H9 (cell line): ENCODE measurements around the gene COPS9. TPM values are rescaled to one million over a fixed set of nuclear protein-coding genes. Genes with fewer than 3 reads are reported as not detected.

Experiments
- DNase-seq: peaks from one replicate; pipeline ENCODE4 v3.0.0-alpha.2; 2017
- H2AFZ ChIP-seq: one replicate; pipeline ENCODE4 v1.6.1; 2013; ENCODE audit warnings: mild to moderate bottlenecking, low read length, control low read depth, moderate library complexity
- H2AK5ac ChIP-seq: 2 replicates; pipeline ENCODE4 v1.6.1; 2013; ENCODE audit warnings: low read length, control low read depth, mixed read lengths; ENCODE audit not compliant: insufficient read length
- H2BK120ac ChIP-seq: one replicate; pipeline ENCODE4 v1.6.1; 2013; ENCODE audit warnings: low read depth, mild to moderate bottlenecking, low read length, control low read depth, inconsistent platforms; ENCODE audit not compliant: poor library complexity, severe bottlenecking
- H2BK12ac ChIP-seq: 2 replicates; pipeline ENCODE4 v1.6.1; 2013; ENCODE audit warnings: low read length, control low read depth, mixed read lengths, low read depth; ENCODE audit not compliant: insufficient read length
- H2BK15ac ChIP-seq: 2 replicates; pipeline ENCODE4 v1.6.1; 2013; ENCODE audit warnings: low read depth, low read length, control low read depth
- H2BK20ac ChIP-seq: one replicate; pipeline ENCODE4 v1.6.1; 2013; ENCODE audit warnings: low read depth, mild to moderate bottlenecking, low read length, control low read depth, inconsistent platforms; ENCODE audit not compliant: poor library complexity, severe bottlenecking
- H2BK5ac ChIP-seq: 2 replicates; pipeline ENCODE4 v1.6.1; 2013; ENCODE audit warnings: low read length, control low read depth, mixed read lengths; ENCODE audit not compliant: insufficient read length
- H3K14ac ChIP-seq: 2 replicates; pipeline ENCODE4 v1.6.1; 2013; ENCODE audit warnings: low read length, control low read depth; ENCODE audit not compliant: insufficient read depth
- H3K18ac ChIP-seq: 2 replicates; pipeline ENCODE4 v1.6.1; 2013; ENCODE audit warnings: low read depth, mild to moderate bottlenecking, mixed read lengths, low read length, control low read depth; ENCODE audit not compliant: insufficient read length
- H3K23ac ChIP-seq: 2 replicates; pipeline ENCODE4 v1.6.1; 2013; ENCODE audit warnings: low read length, control low read depth, mixed read lengths, low read depth; ENCODE audit not compliant: insufficient read length
- H3K23me2 ChIP-seq: 2 replicates; pipeline ENCODE4 v1.6.1; 2013; ENCODE audit warnings: low read depth, mild to moderate bottlenecking, mixed read lengths, low read length, control low read depth; ENCODE audit not compliant: insufficient read length, poor library complexity, severe bottlenecking
- H3K27ac ChIP-seq: 2 replicates; pipeline ENCODE4 v1.5.1; 2013; ENCODE audit warnings: low read length, control low read depth, mixed read lengths, low read depth; ENCODE audit not compliant: insufficient read length
- H3K27me3 ChIP-seq: 2 replicates; pipeline ENCODE4 v1.6.1; 2013; ENCODE audit warnings: low read length, control low read depth, inconsistent platforms; ENCODE audit not compliant: insufficient read depth
- H3K4ac ChIP-seq: 2 replicates; pipeline ENCODE4 v1.6.1; 2013; ENCODE audit warnings: low read depth, mild to moderate bottlenecking, control low read depth, inconsistent platforms, low read length, moderate library complexity
- H3K4me1 ChIP-seq: 2 replicates; pipeline ENCODE4 v1.6.1; 2013; ENCODE audit warnings: low read length, control low read depth, inconsistent platforms; ENCODE audit not compliant: insufficient read depth
- H3K4me2 ChIP-seq: 2 replicates; pipeline ENCODE4 v1.6.1; 2013; ENCODE audit warnings: low read length, control low read depth, mixed read lengths; ENCODE audit not compliant: insufficient read length, insufficient read depth
- H3K56ac ChIP-seq: 2 replicates; pipeline ENCODE4 v1.6.1; 2013; ENCODE audit warnings: low read depth, mild to moderate bottlenecking, mixed read lengths, low read length, control low read depth; ENCODE audit not compliant: insufficient read length
- H3K79me1 ChIP-seq: 2 replicates; pipeline ENCODE4 v1.6.1; 2013; ENCODE audit warnings: low read depth, mild to moderate bottlenecking, moderate library complexity, low read length, control low read depth, inconsistent platforms; ENCODE audit not compliant: insufficient read depth, poor library complexity, severe bottlenecking
- H3K79me2 ChIP-seq: 2 replicates; pipeline ENCODE4 v1.6.1; 2013; ENCODE audit warnings: low read length, control low read depth, inconsistent platforms; ENCODE audit not compliant: insufficient read depth
- H3K9ac ChIP-seq: 2 replicates; pipeline ENCODE4 v1.6.1; 2013; ENCODE audit warnings: low read length, control low read depth, mixed read lengths; ENCODE audit not compliant: insufficient read length; ENCODE audit errors: extremely low read depth
- H3K9me3 ChIP-seq: one replicate; pipeline ENCODE4 v1.6.1; 2013; ENCODE audit warnings: low read depth, low read length, inconsistent platforms; ENCODE audit not compliant: control insufficient read depth
- H3T11ph ChIP-seq: one replicate; pipeline ENCODE4 v1.6.1; 2013; ENCODE audit warnings: mild to moderate bottlenecking, low read length, control low read depth, inconsistent platforms
- H4K20me1 ChIP-seq: one replicate; pipeline ENCODE4 v1.6.1; 2013; ENCODE audit not compliant: control insufficient read depth, insufficient read length, insufficient read depth
- H4K5ac ChIP-seq: 2 replicates; pipeline ENCODE4 v1.6.1; 2013; ENCODE audit warnings: low read depth, mild to moderate bottlenecking, mixed read lengths, low read length, control low read depth; ENCODE audit not compliant: insufficient read length
- H4K8ac ChIP-seq: replicated peaks from 2 replicates; pipeline ENCODE4 v1.6.1; 2013; ENCODE audit warnings: low read length, control low read depth, mixed read lengths, low read depth; ENCODE audit not compliant: insufficient read length
- H4K91ac ChIP-seq: 2 replicates; pipeline ENCODE4 v1.6.1; 2013; ENCODE audit warnings: low read depth, mild to moderate bottlenecking, moderate library complexity, mixed read lengths, low read length, control low read depth; ENCODE audit not compliant: insufficient read length
- H3K27ac Mint-ChIP-seq, 3 experiments: 2 replicates in 2 of 3; 3 replicates in 1 of 3; pipeline ENCODE4 v1.8.0; 2020 to 2021; ENCODE audit warnings: mixed read lengths in 3 of 3, mild to moderate bottlenecking in 1 of 3, moderate library complexity in 1 of 3
- H3K27me3 Mint-ChIP-seq: 2 replicates; pipeline ENCODE4 v1.8.0; 2021; ENCODE audit warnings: low read depth, mild to moderate bottlenecking, moderate library complexity, mixed read lengths
- H3K36me3 Mint-ChIP-seq, 3 experiments: 2 replicates in 2 of 3; 3 replicates in 1 of 3; pipeline ENCODE4 v1.8.0; 2020 to 2021; ENCODE audit warnings: low read depth in 3 of 3, mixed read lengths in 3 of 3; ENCODE audit not compliant: insufficient read depth in 1 of 3
- H3K4me1 Mint-ChIP-seq, 2 experiments: 2 replicates each; pipeline ENCODE4 v1.8.0; 2020; ENCODE audit warnings: mixed read lengths in 2 of 2
- H3K4me3 Mint-ChIP-seq, 2 experiments: 2 replicates in 1 of 2; 3 replicates in 1 of 2; pipeline ENCODE4 v1.8.0; 2020 to 2021; ENCODE audit warnings: mild to moderate bottlenecking in 2 of 2, mixed read lengths in 2 of 2, moderate library complexity in 1 of 2
- H3K9me3 Mint-ChIP-seq, 2 experiments: 2 replicates in 1 of 2; 3 replicates in 1 of 2; pipeline ENCODE4 v1.8.0; 2020; ENCODE audit warnings: mild to moderate bottlenecking in 2 of 2, mixed read lengths in 2 of 2, moderate library complexity in 1 of 2
- WGBS: extraction: QIAGEN DNeasy Blood & Tissue Kit; methylation state at CpG from one replicate; pipeline ENCODE4 v1.1.7; 2013; ENCODE audit warnings: missing lambda C conversion rate, low lambda C conversion rate, mixed read lengths; ENCODE audit not compliant: insufficient read length; ENCODE audit errors: extremely low coverage; 5-methylcytosine and 5-hydroxymethylcytosine counted together
- total RNA-seq: library from RNA; stranded (reverse); gene quantifications from 2 replicates; pipeline ENCODE4 v1.2.1, GENCODE V29; 2021
- TF ChIP-seq, protein P1 (sequence below): fragments of 200-600 bp; sonication (generic); conservative IDR thresholded peaks from 3 replicates; pipeline ENCODE4 v1.8.0; 2021; ENCODE audit warnings: antibody characterized with exemption, mild to moderate bottlenecking

The COPS9 gene
- total RNA-seq, 1 experiment from 2014 or later: 142 TPM

DNA sequence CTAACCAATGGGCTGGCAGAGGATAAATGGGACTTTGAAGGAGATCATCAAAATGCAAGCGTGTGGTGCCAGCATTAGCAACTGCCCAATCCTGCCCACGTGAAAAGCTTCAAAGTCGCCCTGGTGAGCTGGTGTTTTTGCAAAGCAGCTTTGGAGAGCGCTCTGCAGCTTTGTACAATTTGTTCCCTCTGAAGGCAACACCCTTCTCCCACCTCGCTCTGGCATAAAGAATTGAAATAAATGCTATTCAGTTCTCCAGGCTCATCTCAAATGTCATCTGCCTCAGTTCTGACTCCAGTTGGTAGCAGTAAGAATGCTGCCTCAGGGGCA is 3.5 kb downstream of the COPS9 start:
- WGBS: no CpG with 5 or more reads among the region's 5 CpGs
- peaks cover 11 to 16% of the 10 kb centered on the region in 2 experiments for H3K4me1 Mint-ChIP-seq

More for the DNA sequence above, 3.5 kb downstream of the COPS9 start:
- no peak overlapping the region for H3K27ac Mint-ChIP-seq
- Histone ChIP-seq H3K18ac (no peak overlapping the region), H3K27ac (no peak overlapping the region), H3K27me3 (no peaks in the 10 kb centered on the region; the same call in 1 of the 2 replicates), H3K79me2 (peaks cover 13% of the 10 kb centered on the region; the same call in 1 of the 2 replicates), H2BK12ac (no peak overlapping the region), H3K23me2 (peaks cover 7% of the 10 kb centered on the region), H2BK15ac (no peak overlapping the region), H2AFZ (no peak overlapping the region), H2BK5ac (no peak overlapping the region), H3K79me1 (no peaks in the 10 kb centered on the region), H4K8ac (no peak overlapping the region), H3T11ph (no peak overlapping the region), H3K56ac (no peak overlapping the region), H3K9me3 (no peaks in the 10 kb centered on the region), H4K91ac (no peak overlapping the region), H2AK5ac (no peak overlapping the region), H3K4me1 (no peaks in the 10 kb centered on the region; the same call in 1 of the 2 replicates), H2BK20ac (no peak overlapping the region), H3K4me2 (no peak overlapping the region), H3K4ac (no peak overlapping the region), H3K14ac (no peak overlapping the region), H4K5ac (no peak overlapping the region), H2BK120ac (no peak overlapping the region), H3K9ac (no peak overlapping the region), H4K20me1 (no peaks in the 10 kb centered on the region), H3K23ac (no peak overlapping the region)
- H3K27me3 Mint-ChIP-seq: peaks cover 13% of the 10 kb centered on the region
- peaks cover 39 to 61% (median 58%) of the 10 kb centered on the region in 3 experiments for H3K36me3 Mint-ChIP-seq
- no peak overlapping the region for H3K4me3 Mint-ChIP-seq
- H3K9me3 Mint-ChIP-seq: no peaks in the 10 kb centered on the region
- DNase-seq: no peak
- TF ChIP-seq, protein P1, sequence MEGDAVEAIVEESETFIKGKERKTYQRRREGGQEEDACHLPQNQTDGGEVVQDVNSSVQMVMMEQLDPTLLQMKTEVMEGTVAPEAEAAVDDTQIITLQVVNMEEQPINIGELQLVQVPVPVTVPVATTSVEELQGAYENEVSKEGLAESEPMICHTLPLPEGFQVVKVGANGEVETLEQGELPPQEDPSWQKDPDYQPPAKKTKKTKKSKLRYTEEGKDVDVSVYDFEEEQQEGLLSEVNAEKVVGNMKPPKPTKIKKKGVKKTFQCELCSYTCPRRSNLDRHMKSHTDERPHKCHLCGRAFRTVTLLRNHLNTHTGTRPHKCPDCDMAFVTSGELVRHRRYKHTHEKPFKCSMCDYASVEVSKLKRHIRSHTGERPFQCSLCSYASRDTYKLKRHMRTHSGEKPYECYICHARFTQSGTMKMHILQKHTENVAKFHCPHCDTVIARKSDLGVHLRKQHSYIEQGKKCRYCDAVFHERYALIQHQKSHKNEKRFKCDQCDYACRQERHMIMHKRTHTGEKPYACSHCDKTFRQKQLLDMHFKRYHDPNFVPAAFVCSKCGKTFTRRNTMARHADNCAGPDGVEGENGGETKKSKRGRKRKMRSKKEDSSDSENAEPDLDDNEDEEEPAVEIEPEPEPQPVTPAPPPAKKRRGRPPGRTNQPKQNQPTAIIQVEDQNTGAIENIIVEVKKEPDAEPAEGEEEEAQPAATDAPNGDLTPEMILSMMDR: no peak
